Stimulated activated naive CD4-positive, alpha-beta T cell (primary cell): ENCODE results near the gene TTK.
"Not testable (repeated sequence)": the region's sequence is repeated elsewhere in the genome, so short reads cannot be mapped to it uniquely, and the experiment has no call there.

Experiments
- DNase-seq, 6 experiments: peaks; one replicate each; lab custom pipeline; 2025; lab: John Stamatoyannopoulos, UW

TTK gene

DNA sequence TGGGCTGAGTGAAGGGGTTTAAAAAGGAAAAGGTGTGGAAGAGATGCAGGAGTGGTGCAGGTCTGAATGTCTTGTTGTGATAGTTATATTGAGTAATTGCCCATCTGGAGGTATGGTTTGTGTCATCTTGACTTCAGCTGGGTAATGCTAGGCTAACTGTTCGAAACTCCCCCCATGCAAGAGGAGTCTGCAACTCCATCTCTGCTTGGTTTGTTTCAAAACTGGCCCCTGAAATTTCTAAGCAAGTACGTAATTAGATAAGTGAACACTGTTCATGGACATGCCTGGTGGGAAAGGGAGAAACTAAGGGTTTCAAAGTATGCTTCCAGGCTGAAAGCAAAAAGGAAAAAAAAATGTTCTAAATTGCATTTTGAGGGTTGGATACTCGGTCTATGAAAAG, 17.1 kb downstream of the TTK start:
- no peak for DNase-seq

DNA sequence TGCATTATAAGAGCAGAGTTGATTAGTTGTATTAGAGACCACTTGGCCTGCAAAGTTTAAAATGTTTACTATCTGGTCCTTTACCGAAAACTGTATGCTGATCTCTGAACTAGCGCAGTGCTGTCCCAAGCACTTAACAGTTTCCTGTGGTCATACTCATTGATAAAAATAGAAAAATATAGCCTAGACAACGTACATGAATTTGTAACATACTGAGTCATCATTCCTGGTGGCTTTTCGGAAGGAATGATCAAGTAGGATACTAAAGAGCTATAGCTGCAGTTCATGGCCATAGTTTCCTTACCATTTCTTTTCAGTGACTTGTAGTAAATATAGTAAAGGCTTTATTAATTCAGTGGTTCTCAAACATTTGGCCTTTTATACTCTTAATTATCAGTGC, 18.4 kb downstream of the TTK start:
- no peak for DNase-seq

DNA sequence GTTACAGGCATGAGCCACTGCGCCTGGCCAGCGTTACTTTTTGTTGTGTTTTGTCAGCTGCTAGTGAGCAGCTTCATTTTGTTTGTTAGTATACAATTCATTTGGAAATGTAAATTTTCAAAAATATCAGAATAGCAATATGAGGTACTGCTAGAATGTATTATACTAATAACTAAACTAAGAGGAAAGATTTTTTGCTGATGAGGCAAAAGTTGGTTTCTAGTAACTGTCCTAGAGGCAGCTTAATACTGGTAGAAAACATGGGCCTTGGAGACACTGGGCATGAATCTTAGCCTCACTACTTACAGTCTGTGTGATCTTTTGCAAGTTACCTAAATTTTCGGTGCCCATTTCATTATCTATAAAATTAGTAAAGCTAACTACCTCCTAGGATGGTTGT, 24.1 kb downstream of the TTK start:
- DNase-seq = no peak

GRCh38 chr6:80029470-80029869, 25.0 kb downstream of the TTK start:
- no peak for DNase-seq

GRCh38 chr6:80048220-80048619, 43.8 kb downstream of the TTK start:
- DNase-seq = not testable (repeated sequence)

DNA sequence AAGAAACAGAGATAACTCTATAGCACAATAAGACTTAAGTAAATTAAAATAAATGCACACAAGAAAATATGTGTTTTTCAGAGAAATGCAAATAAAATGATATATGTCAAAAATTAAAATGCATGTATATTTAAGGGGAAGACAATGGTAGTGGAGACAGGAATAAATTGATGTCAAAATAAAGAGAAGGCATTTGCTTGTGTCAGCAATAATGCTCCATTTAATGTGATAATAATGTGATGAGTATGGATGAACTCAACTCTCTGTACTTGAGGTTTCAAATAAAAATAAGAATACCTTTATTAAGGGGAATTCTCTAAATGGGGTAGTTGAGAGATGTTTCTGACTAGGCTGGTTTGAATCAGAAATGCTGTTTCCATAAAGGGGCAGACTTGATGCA, 56.3 kb downstream of the TTK start:
- no peak for DNase-seq

- not testable (repeated sequence) for DNase-seq
Measured at GRCh38 chr6:80068146-80068545, 63.7 kb downstream of the TTK start.

GRCh38 chr6:80070431-80070830, 66.0 kb downstream of the TTK start:
- not testable (repeated sequence) for DNase-seq

DNA sequence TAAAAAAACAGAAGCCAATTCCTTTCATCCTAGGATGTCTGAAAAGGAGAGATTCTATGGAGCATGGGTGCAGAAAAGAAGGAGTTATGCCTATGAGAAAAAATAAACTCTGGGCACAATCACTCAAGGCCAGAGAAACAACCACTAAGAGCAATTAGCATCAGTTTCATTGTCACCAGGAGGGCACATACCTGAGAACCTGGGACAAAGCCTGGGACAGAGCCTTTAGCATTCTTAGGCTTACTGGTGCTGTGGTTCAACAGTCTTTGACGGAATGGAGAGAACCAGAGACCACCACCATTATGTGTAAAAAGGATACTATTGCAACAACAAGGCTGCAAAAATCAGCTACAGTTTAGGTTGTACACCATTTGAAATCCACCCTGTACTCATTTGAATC, 72.6 kb downstream of the TTK start:
- no peak for DNase-seq

DNA sequence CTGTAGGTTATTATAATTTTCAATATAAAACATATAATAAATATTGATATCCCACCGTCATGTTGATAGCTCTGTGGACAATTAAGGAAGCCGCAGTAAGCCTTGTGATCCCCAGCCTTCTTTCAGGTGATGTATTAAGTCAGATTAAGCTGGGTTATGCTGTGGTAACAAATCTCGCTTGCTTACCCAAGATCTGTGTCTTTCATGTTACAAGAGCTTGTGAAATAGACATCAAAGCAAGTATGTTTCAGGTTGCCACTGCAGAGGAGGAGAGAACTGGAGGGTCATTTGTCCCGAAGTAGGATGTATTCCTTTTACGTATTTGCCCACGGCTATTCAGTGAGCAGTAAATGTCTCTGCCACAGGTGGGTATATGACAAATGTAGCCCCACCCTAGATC, 84.2 kb downstream of the TTK start:
- DNase-seq = no peak

GRCh38 chr6:80091506-80091905, 87.1 kb downstream of the TTK start:
- no peak for DNase-seq
